DOHH2 (cell line): ENCODE results near the gene FBXO10.

ENCODE experiments used
- H3F3A ChIP-seq: fragments of 200-600 bp; sonication (generic), shearing (Covaris generic); 2 replicates; pipeline ENCODE4 v1.6.0; 2016; ENCODE audit warnings: antibody characterized with exemption, mild to moderate bottlenecking; ENCODE audit not compliant: control insufficient read depth, insufficient read depth
- H3K27ac ChIP-seq: fragments of 200-600 bp; sonication (generic); 2 replicates; pipeline ENCODE4 v1.5.1; 2014; ENCODE audit warnings: low read depth, mild to moderate bottlenecking, low read length, moderate library complexity
- H3K27me3 ChIP-seq: fragments of 200-600 bp; sonication (generic); 2 replicates; pipeline ENCODE4 v1.6.1; 2014; ENCODE audit warnings: mild to moderate bottlenecking, low read length, mixed read lengths; ENCODE audit not compliant: control insufficient read depth
- H3K36me3 ChIP-seq: fragments of 200-600 bp; sonication (generic); 2 replicates; pipeline ENCODE4 v1.6.1; 2014; ENCODE audit warnings: mild to moderate bottlenecking, low read length, moderate library complexity, mixed read lengths; ENCODE audit not compliant: control insufficient read depth
- H3K4me1 ChIP-seq: fragments of 200-600 bp; sonication (generic); 2 replicates; pipeline ENCODE4 v1.6.1; 2014; ENCODE audit warnings: mild to moderate bottlenecking, low read length, mixed read lengths; ENCODE audit not compliant: control insufficient read depth
- H3K4me2 ChIP-seq: fragments of 200-600 bp; sonication (generic); 2 replicates; pipeline ENCODE4 v1.6.0; 2014; ENCODE audit warnings: mild to moderate bottlenecking, low read length, moderate library complexity
- H3K4me3 ChIP-seq: fragments of 200-600 bp; sonication (generic); 2 replicates; pipeline ENCODE4 v1.5.1; 2014; ENCODE audit warnings: mild to moderate bottlenecking, low read length, mixed read lengths
- H3K79me2 ChIP-seq: fragments of 200-600 bp; sonication (generic); 2 replicates; pipeline ENCODE4 v1.6.1; 2014; ENCODE audit warnings: mild to moderate bottlenecking, low read length, mixed read lengths; ENCODE audit not compliant: control insufficient read depth
- H3K9me2 ChIP-seq: fragments of 200-600 bp; sonication (generic); replicated peaks from 2 replicates; pipeline ENCODE4 v1.6.1; 2014; ENCODE audit warnings: mild to moderate bottlenecking, low read length, mixed read lengths; ENCODE audit not compliant: control insufficient read depth
- H3K9me3 ChIP-seq: fragments of 200-600 bp; sonication (generic); 2 replicates; pipeline ENCODE4 v1.6.1; 2014; ENCODE audit warnings: antibody characterized with exemption, low read length, mixed read lengths; ENCODE audit not compliant: control insufficient read depth, insufficient read depth
- H4K20me1 ChIP-seq: fragments of 200-600 bp; sonication (generic); 2 replicates; pipeline ENCODE4 v1.6.0; 2014; ENCODE audit warnings: low read depth, mild to moderate bottlenecking, antibody characterized with exemption, low read length, moderate library complexity; ENCODE audit not compliant: control insufficient read depth, insufficient read depth
- EZH2phosphoT487 ChIP-seq: fragments of 200-600 bp; sonication (generic); IDR thresholded peaks from 2 replicates; pipeline ENCODE4 v1.6.1; 2017; ENCODE audit warnings: borderline replicate concordance, mild to moderate bottlenecking, antibody characterized with exemption, low read length, moderate library complexity, mixed read lengths
- TF ChIP-seq, protein P1 (sequence below): fragments of 200-600 bp; sonication (generic); IDR thresholded peaks from one replicate; pipeline ENCODE4 v1.5.1; 2014; ENCODE audit warnings: antibody characterized with exemption, mild to moderate bottlenecking, low read depth, low read length; ENCODE audit not compliant: poor library complexity, severe bottlenecking

FBXO10 gene

DNA sequence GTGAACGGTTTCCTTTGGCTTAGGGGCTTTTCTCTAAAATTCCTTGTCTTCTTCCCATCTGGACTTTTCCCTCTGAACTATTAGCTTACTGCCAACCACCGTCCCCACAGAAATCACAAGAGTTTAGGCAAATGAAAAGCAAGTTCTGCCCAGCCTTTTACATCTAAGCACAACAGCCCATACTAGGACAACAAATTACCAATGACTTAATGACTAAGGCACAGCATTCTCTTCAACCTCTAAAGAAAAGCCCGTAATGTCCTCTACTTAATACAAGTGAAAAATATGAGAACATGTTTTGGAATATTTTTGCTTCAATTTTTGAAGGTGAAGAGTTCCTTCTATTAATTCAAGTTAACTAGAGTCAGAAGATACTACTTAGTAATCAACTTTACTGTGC is 112.2 kb downstream of the FBXO10 start:
- H3K9me3 ChIP-seq, result no peaks in the 10 kb centered on the region
- no peak for TF ChIP-seq EZH2phosphoT487
- TF ChIP-seq, protein P1, sequence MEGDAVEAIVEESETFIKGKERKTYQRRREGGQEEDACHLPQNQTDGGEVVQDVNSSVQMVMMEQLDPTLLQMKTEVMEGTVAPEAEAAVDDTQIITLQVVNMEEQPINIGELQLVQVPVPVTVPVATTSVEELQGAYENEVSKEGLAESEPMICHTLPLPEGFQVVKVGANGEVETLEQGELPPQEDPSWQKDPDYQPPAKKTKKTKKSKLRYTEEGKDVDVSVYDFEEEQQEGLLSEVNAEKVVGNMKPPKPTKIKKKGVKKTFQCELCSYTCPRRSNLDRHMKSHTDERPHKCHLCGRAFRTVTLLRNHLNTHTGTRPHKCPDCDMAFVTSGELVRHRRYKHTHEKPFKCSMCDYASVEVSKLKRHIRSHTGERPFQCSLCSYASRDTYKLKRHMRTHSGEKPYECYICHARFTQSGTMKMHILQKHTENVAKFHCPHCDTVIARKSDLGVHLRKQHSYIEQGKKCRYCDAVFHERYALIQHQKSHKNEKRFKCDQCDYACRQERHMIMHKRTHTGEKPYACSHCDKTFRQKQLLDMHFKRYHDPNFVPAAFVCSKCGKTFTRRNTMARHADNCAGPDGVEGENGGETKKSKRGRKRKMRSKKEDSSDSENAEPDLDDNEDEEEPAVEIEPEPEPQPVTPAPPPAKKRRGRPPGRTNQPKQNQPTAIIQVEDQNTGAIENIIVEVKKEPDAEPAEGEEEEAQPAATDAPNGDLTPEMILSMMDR, result no peak
- no peaks in the 10 kb centered on the region for H3K27me3 ChIP-seq
- peaks cover 34% of the 10 kb centered on the region for H3K4me1 ChIP-seq
- H3K9me2 ChIP-seq, result no peaks in the 10 kb centered on the region
- peak overlapping the region; percentile 98 for H3K4me3 ChIP-seq
- H3K4me2 ChIP-seq, result peak overlapping the region; percentile 86
- no peaks in the 10 kb centered on the region for H3F3A ChIP-seq
- 0 out of 2 replicates have a peak, but pooled peaks cover 6% of the 10 kb centered on the region for H4K20me1 ChIP-seq
- H3K27ac ChIP-seq, result peak overlapping the region; percentile 74; the same call in 1 of the 2 replicates
- H3K36me3 ChIP-seq, result peaks cover 14% of the 10 kb centered on the region; the same call in 1 of the 2 replicates
- peaks cover 58% of the 10 kb centered on the region for H3K79me2 ChIP-seq
